ENCODE data around the gene WNT5B. TPM values are rescaled to one million over a fixed set of nuclear protein-coding genes. Genes with fewer than 3 reads are reported as not detected.

Gene WNT5B
- total and polyA plus RNA-seq, 9 of the 15 experiments (the other 6 are each of a cell fraction or from before 2014, with no cell fraction given): 0.42 to 16.8 (median 5.4) TPM

GRCh38 chr12:1587927-1588574 lies 41.0 kb upstream of the WNT5B start:
- Histone ChIP-seq H3K4me3 (no peak overlapping the region), H3K4me2 (ENCODE audit: insufficient read depth, low read length) (no peak overlapping the region), H4K20me1 (replicated peaks; ENCODE audit: control insufficient read depth, insufficient read depth, low read length) (peaks cover 8% of the 10 kb centered on the region), H2AFZ (ENCODE audit: low read depth, low read length) (no peak overlapping the region), H3K9me1 (ENCODE audit: control insufficient read depth, insufficient read depth, low read length) (no peaks in the 10 kb centered on the region), H3K9ac (ENCODE audit: insufficient read depth in 1 of 2, low read depth in 2 of 2, low read length in 2 of 2) (no peak overlapping the region), H3K27ac (ENCODE audit: extremely low read depth, low read depth, low read length) (no peak overlapping the region), H3K4me1 (replicated peaks in 1 of 2; ENCODE audit: control insufficient read depth in 2 of 2, insufficient read depth in 2 of 2, low read length in 2 of 2) (peaks cover 17 to 26% of the 10 kb centered on the region in 2 experiments; a peak in 4 of 5 replicates), H3K79me2 (ENCODE audit: control insufficient read depth, insufficient read depth, low read length) (peaks cover 36% of the 10 kb centered on the region), H3K36me3 (ENCODE audit: control insufficient read depth, insufficient read depth, low read length) (peaks cover 8% of the 10 kb centered on the region; the same call in 1 of the 3 replicates), H3K9me3 (replicated peaks; ENCODE audit: control insufficient read depth, insufficient read depth, low read depth, low read length) (no peaks in the 10 kb centered on the region), H3K27me3 (ENCODE audit: control insufficient read depth in 2 of 2, insufficient read depth in 2 of 2, low read length in 2 of 2) (no peaks in the 10 kb centered on the region)
- POLR2A ChIA-PET: interaction anchor here (0.7 to 1.1 kb wide), 3 partner anchors 7 to 752 kb away, joined by 3 to 4 read pairs (median 4); no protein-coding TSS in a partner anchor
- ATAC-seq (no peak), DNase-seq (ENCODE audit: extremely low read depth in 1 of 4, low spot score in 3 of 4) (no peak), FAIRE-seq (no peak)
- BruUV-seq (replicated peaks): no TSS peak
- CTCF ChIA-PET (ENCODE audit: low intra/inter-chr PET ratio): no interaction called here
- in situ Hi-C loops (cut with MboI) (loop anchor here (25.0 kb wide), 2 partner anchors 301 to 1026 kb away; no protein-coding TSS in a partner anchor), intact Hi-C loops (cut with micrococcal nuclease) (no loop called here)
- WGBS (ENCODE audit: insufficient coverage, low coverage, missing lambda C conversion rate): 40% methylated on average over 5 of the region's 5 CpGs
- TF ChIP-seq CREM (IDR thresholded peaks at IDR 0.05; ENCODE audit: low read depth) (no peak), TRIM25 (IDR thresholded peaks at IDR 0.05; ENCODE audit: borderline replicate concordance) (no peak), ZNF184 (CRISPR knock-in tag; IDR thresholded peaks at IDR 0.05) (no peak), ZNF253 (CRISPR knock-in tag; conservative IDR thresholded peaks at IDR 0.05) (no peak), SPI1 (IDR thresholded peaks at IDR 0.05; ENCODE audit: borderline replicate concordance, low read depth, low read length) (no peak), GATAD2B (IDR thresholded peaks at IDR 0.05; ENCODE audit: borderline replicate concordance) (no peak), SNAPC5 (CRISPR knock-in tag; IDR thresholded peaks at IDR 0.05) (no peak), KDM1A (IDR thresholded peaks at IDR 0.05) (no peak), HES1 (IDR thresholded peaks at IDR 0.05; ENCODE audit: low read depth) (no peak), NR0B1 (IDR thresholded peaks at IDR 0.05; ENCODE audit: partially characterized antibody) (no peak), EZH2 (IDR thresholded peaks at IDR 0.05; ENCODE audit: borderline replicate concordance, low read depth, low read length) (no peak), ZBTB49 (CRISPR knock-in tag; IDR thresholded peaks at IDR 0.05; ENCODE audit: borderline replicate concordance) (no peak), SAFB2 (IDR thresholded peaks at IDR 0.05; ENCODE audit: borderline replicate concordance, low read depth, low read length, severe bottlenecking) (no peak), ZNF512 (tag; IDR thresholded peaks at IDR 0.05) (no peak)

Measured in K562 (cell line).